Measurements from ENCODE around the gene BCAN.

Gene BCAN

GRCh38 chr1:156652131-156652991 lies 10.4 kb downstream of the BCAN start:
- Histone ChIP-seq H4K20me1 (ENCODE audit: control insufficient read depth, insufficient read depth, low read depth, low read length) (no peaks in the 10 kb centered on the region), H3K4me1 (ENCODE audit: control insufficient read depth, low read length) (peaks cover 7% of the 10 kb centered on the region), H3K4me3 (ENCODE audit: low read length) (no peak overlapping the region), H3K4me2 (ENCODE audit: low read length) (no peak overlapping the region), H3K9me2 (replicated peaks; ENCODE audit: control insufficient read depth, low read length) (no peaks in the 10 kb centered on the region), H3K27ac (ENCODE audit: low read depth, low read length) (no peak overlapping the region), H3K9me3 (ENCODE audit: control insufficient read depth, insufficient read depth, low read length) (no peaks in the 10 kb centered on the region), H3K79me2 (ENCODE audit: control insufficient read depth, low read length) (no peaks in the 10 kb centered on the region), H3F3A (ENCODE audit: control insufficient read depth, insufficient read depth) (no peaks in the 10 kb centered on the region), H3K36me3 (ENCODE audit: control insufficient read depth, low read length) (no peaks in the 10 kb centered on the region), H3K27me3 (ENCODE audit: control insufficient read depth, low read length) (peaks cover 68% of the 10 kb centered on the region)
- TF ChIP-seq CTCF (IDR thresholded peaks at IDR 0.05; ENCODE audit: low read depth, low read length, poor library complexity, severe bottlenecking), result no peak

- Histone ChIP-seq H3K9me3 (ENCODE audit: control insufficient read depth, insufficient read depth, low read length) (no peaks in the 10 kb centered on the region), H3K36me3 (ENCODE audit: control insufficient read depth, low read length) (no peaks in the 10 kb centered on the region), H3K4me3 (ENCODE audit: low read length) (no peak overlapping the region), H3K79me2 (ENCODE audit: control insufficient read depth, low read length) (no peaks in the 10 kb centered on the region), H3K9me2 (replicated peaks; ENCODE audit: control insufficient read depth, low read length) (no peaks in the 10 kb centered on the region), H3K27ac (ENCODE audit: low read depth, low read length) (no peak overlapping the region), H3K27me3 (ENCODE audit: control insufficient read depth, low read length) (peaks cover 69% of the 10 kb centered on the region), H3K4me1 (ENCODE audit: control insufficient read depth, low read length) (peaks cover 12% of the 10 kb centered on the region), H3F3A (ENCODE audit: control insufficient read depth, insufficient read depth) (no peaks in the 10 kb centered on the region), H3K4me2 (ENCODE audit: low read length) (no peak overlapping the region), H4K20me1 (ENCODE audit: control insufficient read depth, insufficient read depth, low read depth, low read length) (no peaks in the 10 kb centered on the region)
- no peak for TF ChIP-seq CTCF (IDR thresholded peaks at IDR 0.05; ENCODE audit: low read depth, low read length, poor library complexity, severe bottlenecking)
- TF ChIP-seq EZH2phosphoT487 (IDR thresholded peaks at IDR 0.05; ENCODE audit: borderline replicate concordance, low read length), result no peak
Observed at GRCh38 chr1:156652992-156653355, 11.1 kb downstream of the BCAN start.

- no peak overlapping the region for H3K4me2 ChIP-seq (ENCODE audit: low read length)
- H3K27me3 ChIP-seq (ENCODE audit: control insufficient read depth, low read length), result peaks cover 62% of the 10 kb centered on the region
- no peaks in the 10 kb centered on the region for H3K9me2 ChIP-seq (replicated peaks; ENCODE audit: control insufficient read depth, low read length)
- no peaks in the 10 kb centered on the region for H3F3A ChIP-seq (ENCODE audit: control insufficient read depth, insufficient read depth)
- H3K4me3 ChIP-seq (ENCODE audit: low read length), result no peak overlapping the region
- no peak for TF ChIP-seq EZH2phosphoT487 (IDR thresholded peaks at IDR 0.05; ENCODE audit: borderline replicate concordance, low read length)
- TF ChIP-seq CTCF (IDR thresholded peaks at IDR 0.05; ENCODE audit: low read depth, low read length, poor library complexity, severe bottlenecking), result no peak
- H3K9me3 ChIP-seq (ENCODE audit: control insufficient read depth, insufficient read depth, low read length), result no peaks in the 10 kb centered on the region
- no peaks in the 10 kb centered on the region for H3K36me3 ChIP-seq (ENCODE audit: control insufficient read depth, low read length)
- H3K79me2 ChIP-seq (ENCODE audit: control insufficient read depth, low read length), result no peaks in the 10 kb centered on the region
- H3K27ac ChIP-seq (ENCODE audit: low read depth, low read length), result no peak overlapping the region
- no peaks in the 10 kb centered on the region for H4K20me1 ChIP-seq (ENCODE audit: control insufficient read depth, insufficient read depth, low read depth, low read length)
- peaks cover 14% of the 10 kb centered on the region for H3K4me1 ChIP-seq (ENCODE audit: control insufficient read depth, low read length)
Observed at GRCh38 chr1:156654700-156655099, 12.8 kb downstream of the BCAN start.
